HG02840 (cell line): ENCODE results near the gene ZNF281.
"Not testable (repeated sequence)": the region's sequence is repeated elsewhere in the genome, so short reads cannot be mapped to it uniquely, and the experiment has no call there.

Source experiments
- ATAC-seq: cut with Tn5 transposase; IDR thresholded peaks from one replicate; pipeline ENCODE4 v1.9.1; 2021; ENCODE audit warnings: mild to moderate bottlenecking, moderate library complexity, moderate number of reproducible peaks; ENCODE audit not compliant: unreplicated experiment, low FRiP score

ZNF281 gene

GRCh38 chr1:200433586-200433985 lies 23.8 kb upstream of the ZNF281 start:
- ATAC-seq = no peak

- ATAC-seq = no peak
These were observed 22.8 kb upstream of the ZNF281 start for GRCh38 chr1:200432586-200432985.

- no peak for ATAC-seq
These were observed 19.4 kb upstream of the ZNF281 start for GRCh38 chr1:200429221-200429751.

- ATAC-seq = no peak
These were observed 18.8 kb upstream of the ZNF281 start for GRCh38 chr1:200428482-200429205.

- ATAC-seq = no peak
These were observed 17.9 kb upstream of the ZNF281 start for GRCh38 chr1:200427744-200428143.

GRCh38 chr1:200426196-200426595 lies 16.4 kb upstream of the ZNF281 start:
- ATAC-seq = no peak

- ATAC-seq = no peak
These were observed 13.4 kb upstream of the ZNF281 start for GRCh38 chr1:200423235-200423634.

GRCh38 chr1:200422211-200422610 lies 12.4 kb upstream of the ZNF281 start:
- ATAC-seq = no peak

- ATAC-seq = peak; percentile 60
These were observed 6.2 kb upstream of the ZNF281 start for GRCh38 chr1:200415789-200416593.

- ATAC-seq = no peak
These were observed 5.4 kb upstream of the ZNF281 start for GRCh38 chr1:200415227-200415626.

- ATAC-seq = no peak
These were observed 4.8 kb upstream of the ZNF281 start for GRCh38 chr1:200414657-200415056.

GRCh38 chr1:200413766-200414165 lies 3.9 kb upstream of the ZNF281 start:
- not testable (repeated sequence) for ATAC-seq

- ATAC-seq = no peak
These were observed 1.8 kb upstream of the ZNF281 start for GRCh38 chr1:200411406-200412257.

- no peak for ATAC-seq
These were observed 686 bp upstream of the ZNF281 start for GRCh38 chr1:200410566-200410878.

- peak; percentile 23 for ATAC-seq
These were observed 554 bp downstream of the ZNF281 start for GRCh38 chr1:200409203-200409760.

- no peak for ATAC-seq
These were observed 3.6 kb downstream of the ZNF281 start for GRCh38 chr1:200406161-200406797.

GRCh38 chr1:200405264-200405663 lies 4.6 kb downstream of the ZNF281 start:
- no peak for ATAC-seq

- ATAC-seq = no peak
These were observed 8.1 kb downstream of the ZNF281 start for GRCh38 chr1:200401708-200402107.

- ATAC-seq = no peak
These were observed 8.6 kb downstream of the ZNF281 start for GRCh38 chr1:200401263-200401662.

GRCh38 chr1:200400556-200400955 lies 9.3 kb downstream of the ZNF281 start:
- ATAC-seq = no peak
